GM06990 (cell line): ENCODE results near the gene SYNE1.

ENCODE experiments used
- DNase-seq: peaks from one replicate; pipeline ENCODE4 v3.0.0-alpha.2; 2011; ENCODE audit not compliant: insufficient read length; ENCODE audit errors: extremely low read depth
- H3K27me3 ChIP-seq: replicated peaks from 2 replicates; pipeline ENCODE4 v1.6.0; 2011; ENCODE audit warnings: low read length; ENCODE audit not compliant: control insufficient read depth, insufficient read depth
- H3K36me3 ChIP-seq: 2 replicates; pipeline ENCODE4 v1.5.1; 2011; ENCODE audit warnings: low read length; ENCODE audit not compliant: control insufficient read depth, insufficient read depth
- H3K4me3 ChIP-seq: replicated peaks from 2 replicates; pipeline ENCODE4 v1.5.1; 2011; ENCODE audit warnings: low read depth, mild to moderate bottlenecking, control low read depth, low read length
- TF ChIP-seq, protein P1 (sequence below): IDR thresholded peaks from 2 replicates; pipeline ENCODE4 v1.5.1; 2011; ENCODE audit warnings: low read length, control low read depth, mild to moderate bottlenecking, inconsistent platforms; ENCODE audit not compliant: insufficient read depth, poor library complexity, severe bottlenecking

SYNE1 gene

DNA sequence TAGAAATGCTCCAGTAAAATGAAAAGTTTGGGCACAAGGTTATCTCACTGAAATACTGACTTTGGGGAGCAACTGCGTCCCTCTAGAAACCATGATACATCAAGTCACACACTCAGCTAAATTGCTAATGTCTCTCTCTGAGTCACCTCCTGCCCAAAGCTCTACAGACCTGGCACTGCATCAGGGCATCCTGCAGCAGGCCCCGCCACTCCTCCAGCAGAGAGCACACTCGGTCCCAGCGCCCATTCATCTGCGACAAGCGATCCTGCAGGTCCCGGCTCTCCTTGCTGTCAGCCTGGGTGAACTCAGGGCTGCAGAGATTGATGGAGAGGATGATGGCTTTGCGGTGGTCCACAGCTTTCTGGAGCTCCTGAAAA is 500.7 kb downstream of the SYNE1 start:
- Histone ChIP-seq H3K27me3 (no peaks in the 10 kb centered on the region), H3K4me3 (no peak overlapping the region), H3K36me3 (peaks cover 8% of the 10 kb centered on the region)
- DNase-seq: no peak
- TF ChIP-seq, protein P1, sequence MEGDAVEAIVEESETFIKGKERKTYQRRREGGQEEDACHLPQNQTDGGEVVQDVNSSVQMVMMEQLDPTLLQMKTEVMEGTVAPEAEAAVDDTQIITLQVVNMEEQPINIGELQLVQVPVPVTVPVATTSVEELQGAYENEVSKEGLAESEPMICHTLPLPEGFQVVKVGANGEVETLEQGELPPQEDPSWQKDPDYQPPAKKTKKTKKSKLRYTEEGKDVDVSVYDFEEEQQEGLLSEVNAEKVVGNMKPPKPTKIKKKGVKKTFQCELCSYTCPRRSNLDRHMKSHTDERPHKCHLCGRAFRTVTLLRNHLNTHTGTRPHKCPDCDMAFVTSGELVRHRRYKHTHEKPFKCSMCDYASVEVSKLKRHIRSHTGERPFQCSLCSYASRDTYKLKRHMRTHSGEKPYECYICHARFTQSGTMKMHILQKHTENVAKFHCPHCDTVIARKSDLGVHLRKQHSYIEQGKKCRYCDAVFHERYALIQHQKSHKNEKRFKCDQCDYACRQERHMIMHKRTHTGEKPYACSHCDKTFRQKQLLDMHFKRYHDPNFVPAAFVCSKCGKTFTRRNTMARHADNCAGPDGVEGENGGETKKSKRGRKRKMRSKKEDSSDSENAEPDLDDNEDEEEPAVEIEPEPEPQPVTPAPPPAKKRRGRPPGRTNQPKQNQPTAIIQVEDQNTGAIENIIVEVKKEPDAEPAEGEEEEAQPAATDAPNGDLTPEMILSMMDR: no peak

GRCh38 chr6:152135755-152136448 is 501.3 kb downstream of the SYNE1 start:
- H3K4me3 ChIP-seq: no peak overlapping the region
- TF ChIP-seq, protein P1: no peak
- no peaks in the 10 kb centered on the region for H3K27me3 ChIP-seq
- no peak for DNase-seq
- H3K36me3 ChIP-seq: peaks cover 8% of the 10 kb centered on the region

- Histone ChIP-seq H3K4me3 (no peak overlapping the region), H3K36me3 (peaks cover 8% of the 10 kb centered on the region), H3K27me3 (no peaks in the 10 kb centered on the region)
- no peak for DNase-seq
- TF ChIP-seq, protein P1: no peak
Observed at GRCh38 chr6:152130441-152130840, 506.7 kb downstream of the SYNE1 start.

DNA sequence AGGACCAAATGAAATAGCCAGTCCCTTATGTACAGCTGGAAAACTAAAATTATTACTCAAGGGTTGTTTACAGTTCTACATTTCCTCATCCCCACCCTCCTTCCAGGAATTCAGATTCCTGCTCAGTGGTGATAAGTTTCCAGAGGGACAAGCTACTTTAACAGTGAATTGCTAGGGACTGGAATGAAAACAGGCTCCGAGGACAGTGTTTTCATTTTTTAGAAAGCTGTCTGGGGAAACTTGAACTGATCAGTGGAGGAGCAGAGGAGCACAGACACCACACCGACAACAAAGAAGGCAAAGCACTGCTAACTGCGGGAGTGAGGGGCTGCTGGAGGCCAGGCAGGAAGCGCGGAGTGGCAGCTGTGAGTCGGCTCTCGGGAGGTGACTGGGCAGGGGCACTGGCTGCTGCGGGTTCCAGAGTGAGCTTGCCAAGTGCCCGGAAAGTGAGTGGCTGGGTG is 507.4 kb downstream of the SYNE1 start:
- DNase-seq: no peak
- Histone ChIP-seq H3K27me3 (no peaks in the 10 kb centered on the region), H3K36me3 (peaks cover 8% of the 10 kb centered on the region), H3K4me3 (no peak overlapping the region)
- TF ChIP-seq, protein P1: no peak

- DNase-seq: no peak
- H3K27me3 ChIP-seq: no peaks in the 10 kb centered on the region
Observed at GRCh38 chr6:152127432-152128165, 509.6 kb downstream of the SYNE1 start.

More at GRCh38 chr6:152127432-152128165, 509.6 kb downstream of the SYNE1 start:
- H3K4me3 ChIP-seq: no peak overlapping the region
- peaks cover 8% of the 10 kb centered on the region for H3K36me3 ChIP-seq
- TF ChIP-seq, protein P1: no peak
